ENCODE results near the gene MCF2. TPM values are rescaled to one million over a fixed set of nuclear protein-coding genes. Genes with fewer than 3 reads are reported as not detected.

Gene MCF2
- total RNA-seq, 1 experiment from 2014 or later = 0.15 TPM

GRCh38 chrX:139566981-139567380, 141.0 kb downstream of the MCF2 start:
- ATAC-seq (no peak), DNase-seq (ENCODE audit: low read depth, low spot score) (no peak)
- intact Hi-C loops (cut with micrococcal nuclease) = no loop called here
- Histone ChIP-seq H2AFZ (ENCODE audit: low read depth, low read length, poor library complexity, severe bottlenecking) (no peak overlapping the region), H3K36me3 (ENCODE audit: control insufficient read depth in 1 of 2, insufficient read depth in 2 of 2, low read length in 2 of 2) (no peaks in the 10 kb centered on the region), H3K9me2 (ENCODE audit: insufficient read depth) (no peaks in the 10 kb centered on the region), H3K9ac (ENCODE audit: low read length) (no peak overlapping the region), H3K4me1 (ENCODE audit: control insufficient read depth in 1 of 2, insufficient read depth in 2 of 2, low read length in 2 of 2) (no peaks in the 10 kb centered on the region), H3K27me3 (ENCODE audit: insufficient read depth, low read length) (no peaks in the 10 kb centered on the region), H3K79me2 (ENCODE audit: insufficient read depth, low read length) (no peaks in the 10 kb centered on the region), H3K27ac (ENCODE audit: low read depth, low read length) (no peak overlapping the region), H3K9me3 (ENCODE audit: control insufficient read depth in 1 of 2, insufficient read depth in 1 of 2, low read depth in 1 of 2, low read length in 2 of 2) (no peaks in the 10 kb centered on the region), H3K4me3 (replicated peaks in 1 of 2; ENCODE audit: low read depth in 1 of 2, low read length in 2 of 2) (no peak overlapping the region), H4K20me1 (ENCODE audit: insufficient read depth) (no peaks in the 10 kb centered on the region), H3K4me2 (ENCODE audit: low read length) (no peak overlapping the region)
- no TSS peak for BruUV-seq (replicated peaks)
- POLR2A ChIA-PET = no interaction called here
- CTCF ChIA-PET = no interaction called here
- RAD21 ChIA-PET (ENCODE audit: low non-redundant PET in 1 of 2, low total read pairs in 2 of 2, uncharacterized antibody in 2 of 2, unreplicated experiment in 2 of 2) = no interaction called here
- no peak for TF ChIP-seq REST (IDR thresholded peaks at IDR 0.05; ENCODE audit: low read depth)
- TF ChIP-seq TCF7L2 (IDR thresholded peaks at IDR 0.05; ENCODE audit: borderline replicate concordance, extremely low read depth, insufficient read depth, insufficient read length) = no peak
- no peak for TF ChIP-seq EGR1 (IDR thresholded peaks at IDR 0.05; ENCODE audit: low read depth)
- TF ChIP-seq MAX (IDR thresholded peaks at IDR 0.05) = no peak
- TF ChIP-seq SRF (IDR thresholded peaks at IDR 0.05; ENCODE audit: low read depth) = no peak
- TF ChIP-seq SIN3A (IDR thresholded peaks at IDR 0.05; ENCODE audit: low read depth) = no peak
- TF ChIP-seq ZFX (IDR thresholded peaks at IDR 0.05) = no peak
- TF ChIP-seq FOSL1 (IDR thresholded peaks at IDR 0.05; ENCODE audit: low read depth) = no peak
- TF ChIP-seq SP1 (IDR thresholded peaks at IDR 0.05; ENCODE audit: low read depth) = no peak
- TF ChIP-seq ZNF274 (IDR thresholded peaks at IDR 0.05; ENCODE audit: low read depth, low read length) = no peak
- TF ChIP-seq EZH2 (IDR thresholded peaks at IDR 0.05) = no peak
- no peak for TF ChIP-seq CBX3 (IDR thresholded peaks at IDR 0.05; ENCODE audit: low read depth)
- no peak for TF ChIP-seq YY1 (IDR thresholded peaks at IDR 0.05; ENCODE audit: extremely low read depth, insufficient replicate concordance, low read depth, low read length)
- no peak for TF ChIP-seq CTCF (IDR thresholded peaks at IDR 0.05 in 2 of 3, conservative IDR thresholded peaks at IDR 0.05 in 1 of 3; ENCODE audit: borderline replicate concordance in 1 of 3, insufficient read depth in 1 of 3, low read depth in 2 of 3, low read length in 2 of 3)
- no peak for TF ChIP-seq POLR2A (IDR thresholded peaks at IDR 0.05; ENCODE audit: borderline replicate concordance, extremely low read depth, insufficient read depth, insufficient read length)
- TF ChIP-seq JUND (IDR thresholded peaks at IDR 0.05) = no peak

All from HCT116 (cell line).